Trophoblast cell (in vitro differentiated cells and primary cell): ENCODE data around the gene DDO.
A peak's percentile ranks its signal among the peaks of the same experiment; 100 is the strongest.
"Not testable (repeated sequence)": the region's sequence is repeated elsewhere in the genome, so short reads cannot be mapped to it uniquely, and the experiment has no call there.

Source experiments
- DNase-seq, 2 donors: peaks; one replicate each; pipeline ENCODE4 v3.0.0-alpha.2; 2016
- H2AFZ ChIP-seq: 2 replicates; pipeline ENCODE4 v1.6.1; 2013; ENCODE audit warnings: low read length, moderate library complexity, mild to moderate bottlenecking; ENCODE audit not compliant: insufficient read depth, poor library complexity
- H2AK5ac ChIP-seq: 2 replicates; pipeline ENCODE4 v1.6.1; 2013; ENCODE audit warnings: mild to moderate bottlenecking, low read length
- H2BK120ac ChIP-seq: 2 replicates; pipeline ENCODE4 v1.6.1; 2013; ENCODE audit warnings: low read length, mild to moderate bottlenecking, moderate library complexity; ENCODE audit not compliant: insufficient read depth, poor library complexity
- H2BK12ac ChIP-seq: 2 replicates; pipeline ENCODE4 v1.6.1; 2013; ENCODE audit warnings: mild to moderate bottlenecking, low read length, moderate library complexity
- H2BK5ac ChIP-seq: 2 replicates; pipeline ENCODE4 v1.6.1; 2013; ENCODE audit warnings: low read length, low read depth, moderate library complexity, mild to moderate bottlenecking; ENCODE audit not compliant: poor library complexity
- H3K14ac ChIP-seq: 2 replicates; pipeline ENCODE4 v1.6.1; 2013; ENCODE audit warnings: mild to moderate bottlenecking, low read length
- H3K18ac ChIP-seq: 2 replicates; pipeline ENCODE4 v1.6.1; 2013; ENCODE audit warnings: mild to moderate bottlenecking, low read length
- H3K23ac ChIP-seq: 2 replicates; pipeline ENCODE4 v1.6.1; 2013; ENCODE audit warnings: low read length
- H3K27ac ChIP-seq: 2 replicates; pipeline ENCODE4 v1.5.1; 2013; ENCODE audit warnings: low read depth, mild to moderate bottlenecking, inconsistent platforms, low read length, moderate library complexity
- H3K27me3 ChIP-seq: 2 replicates; pipeline ENCODE4 v1.6.1; 2013; ENCODE audit warnings: inconsistent platforms, mild to moderate bottlenecking, low read length, moderate library complexity; ENCODE audit not compliant: insufficient read depth
- H3K36me3 ChIP-seq, 2 experiments: 1 replicate in 1 of 2; 2 replicates in 1 of 2; pipeline ENCODE4 v1.6.1; 2013; ENCODE audit warnings: low read length in 2 of 2, mild to moderate bottlenecking in 2 of 2, moderate library complexity in 1 of 2; ENCODE audit not compliant: insufficient read depth in 2 of 2, control insufficient read depth in 1 of 2
- H3K4ac ChIP-seq: 2 replicates; pipeline ENCODE4 v1.6.1; 2013; ENCODE audit warnings: low read depth, mild to moderate bottlenecking, low read length, moderate library complexity
- H3K4me1 ChIP-seq, 2 experiments: 1 replicate in 1 of 2; 2 replicates in 1 of 2; pipeline ENCODE4 v1.6.1; 2013; ENCODE audit warnings: low read length in 2 of 2, mild to moderate bottlenecking in 2 of 2, moderate library complexity in 1 of 2; ENCODE audit not compliant: insufficient read depth in 2 of 2, control insufficient read depth in 1 of 2
- H3K4me2 ChIP-seq: 2 replicates; pipeline ENCODE4 v1.6.1; 2013; ENCODE audit warnings: inconsistent platforms, mild to moderate bottlenecking, low read length, moderate library complexity
- H3K4me3 ChIP-seq: 2 replicates; pipeline ENCODE4 v1.5.1; 2013; ENCODE audit warnings: mild to moderate bottlenecking, low read depth, low read length, inconsistent platforms
- H3K79me1 ChIP-seq: one replicate; pipeline ENCODE4 v1.6.1; 2013; ENCODE audit warnings: low read length
- H3K79me2 ChIP-seq: 2 replicates; pipeline ENCODE4 v1.6.1; 2013; ENCODE audit warnings: low read length, mild to moderate bottlenecking; ENCODE audit not compliant: control insufficient read depth, insufficient read depth, poor library complexity
- H3K9ac ChIP-seq: 2 replicates; pipeline ENCODE4 v1.6.1; 2013; ENCODE audit warnings: mild to moderate bottlenecking, low read length
- H3K9me3 ChIP-seq: 2 replicates; pipeline ENCODE4 v1.6.1; 2013; ENCODE audit warnings: low read depth, mild to moderate bottlenecking, control low read depth, inconsistent platforms, low read length; ENCODE audit not compliant: insufficient read depth
- H4K12ac ChIP-seq: 2 replicates; pipeline ENCODE4 v1.6.1; 2013; ENCODE audit warnings: low read depth, mild to moderate bottlenecking, low read length, moderate library complexity
- H4K8ac ChIP-seq: 2 replicates; pipeline ENCODE4 v1.6.1; 2013; ENCODE audit warnings: low read depth, mild to moderate bottlenecking, low read length, moderate library complexity
- H4K91ac ChIP-seq: one replicate; pipeline ENCODE4 v1.6.1; 2013; ENCODE audit warnings: low read depth, mild to moderate bottlenecking, low read length, moderate library complexity
- WGBS: extraction: QIAGEN DNeasy Blood & Tissue Kit; methylation state at CpG from one replicate; pipeline ENCODE4 v1.1.7; 2013; ENCODE audit warnings: missing lambda C conversion rate; ENCODE audit not compliant: insufficient read length, insufficient coverage; ENCODE audit errors: extremely low coverage; 5-methylcytosine and 5-hydroxymethylcytosine counted together

Gene DDO

DNA sequence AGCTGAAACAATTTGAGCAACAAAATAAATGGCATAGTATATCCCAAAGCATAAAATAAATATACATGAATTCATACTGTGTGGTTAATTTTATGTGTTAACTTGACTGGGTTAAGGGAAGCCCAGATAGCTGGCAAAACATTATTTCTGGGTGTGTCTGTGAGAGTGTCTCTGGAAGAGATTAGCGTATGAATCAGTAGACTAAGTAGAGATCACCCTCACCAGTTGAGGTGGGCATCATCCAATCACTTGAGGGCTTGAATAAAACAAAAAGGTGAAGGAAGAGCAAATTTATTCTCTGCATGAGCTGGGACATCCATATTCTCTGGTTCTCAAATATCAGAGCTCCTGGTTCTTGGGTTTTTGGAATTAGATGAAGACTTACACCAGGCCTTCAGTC, 43.1 kb upstream of the DDO start:
- Histone ChIP-seq H3K4ac (no peak overlapping the region), H4K8ac (no peak overlapping the region), H3K4me1 (peaks cover 0 to 2% of the 10 kb centered on the region in 2 experiments), H3K23ac (no peak overlapping the region), H4K91ac (no peak overlapping the region), H3K9ac (no peak overlapping the region), H3K4me3 (no peak overlapping the region), H3K14ac (no peak overlapping the region), H3K27ac (no peak overlapping the region), H3K4me2 (no peak overlapping the region), H2AFZ (no peak overlapping the region), H3K9me3 (peaks cover 4% of the 10 kb centered on the region), H2BK5ac (no peak overlapping the region), H3K79me1 (no peaks in the 10 kb centered on the region), H3K18ac (no peak overlapping the region), H2BK120ac (no peak overlapping the region), H3K79me2 (no peaks in the 10 kb centered on the region), H2BK12ac (no peak overlapping the region), H2AK5ac (no peak overlapping the region), H3K36me3 (no peaks in the 10 kb centered on the region), H4K12ac (no peak overlapping the region), H3K27me3 (no peaks in the 10 kb centered on the region)
- no CpG with 5 or more reads among the region's 1 CpG for WGBS
- no peak for DNase-seq

GRCh38 chr6:110457567-110458175, 42.3 kb upstream of the DDO start:
- DNase-seq: peak in 1 of 2 donors; percentile 45
- H2BK5ac ChIP-seq, H2AK5ac ChIP-seq, H3K9ac ChIP-seq, H3K36me3 ChIP-seq, H2BK120ac ChIP-seq, H2BK12ac ChIP-seq, H3K4ac ChIP-seq, H3K4me1 ChIP-seq, H3K79me1 ChIP-seq, H4K91ac ChIP-seq, H3K23ac ChIP-seq, H3K9me3 ChIP-seq, H3K4me2 ChIP-seq, H3K4me3 ChIP-seq, H4K12ac ChIP-seq, H3K18ac ChIP-seq, H3K27ac ChIP-seq, H3K79me2 ChIP-seq, H4K8ac ChIP-seq, H3K14ac ChIP-seq, H3K27me3 ChIP-seq, H2AFZ ChIP-seq: not testable (repeated sequence)
- WGBS: no CpG with 5 or more reads among the region's 8 CpGs

DNA sequence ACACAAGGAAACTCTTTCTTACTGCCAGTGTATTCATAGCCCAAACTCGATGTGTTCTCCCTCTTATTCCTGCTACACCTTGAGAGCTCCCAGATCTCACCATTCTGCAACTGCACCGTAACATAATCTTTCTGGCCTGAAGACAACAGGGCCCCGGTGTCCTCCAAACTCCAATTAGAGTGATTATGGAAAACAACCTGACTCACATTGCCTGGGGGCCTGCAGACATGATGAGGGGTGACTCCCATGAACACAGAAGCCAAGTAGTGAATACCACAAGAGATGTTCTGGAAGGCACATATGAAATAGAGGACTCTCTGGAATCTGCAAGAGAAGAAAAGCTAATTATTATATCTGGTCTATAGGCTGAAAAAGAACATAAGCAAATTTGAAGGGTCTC, 41.3 kb upstream of the DDO start:
- Histone ChIP-seq H3K23ac (no peak overlapping the region), H3K4ac (no peak overlapping the region), H4K91ac (no peak overlapping the region), H3K9me3 (peaks cover 4% of the 10 kb centered on the region), H3K4me1 (peaks cover 0 to 2% of the 10 kb centered on the region in 2 experiments), H2BK12ac (no peak overlapping the region), H3K14ac (no peak overlapping the region), H2BK120ac (no peak overlapping the region), H2AK5ac (no peak overlapping the region), H2BK5ac (no peak overlapping the region), H3K4me3 (no peak overlapping the region), H3K27me3 (no peaks in the 10 kb centered on the region), H2AFZ (no peak overlapping the region), H3K4me2 (no peak overlapping the region), H3K18ac (no peak overlapping the region), H3K9ac (no peak overlapping the region), H3K79me2 (no peaks in the 10 kb centered on the region), H3K27ac (no peak overlapping the region), H3K36me3 (no peaks in the 10 kb centered on the region), H4K8ac (no peak overlapping the region), H3K79me1 (no peaks in the 10 kb centered on the region), H4K12ac (no peak overlapping the region)
- WGBS: no CpG with 5 or more reads among the region's 3 CpGs
- DNase-seq: no peak

- no peak overlapping the region for H2BK120ac ChIP-seq
- H3K18ac ChIP-seq: no peak overlapping the region
- no peak overlapping the region for H3K4me3 ChIP-seq
- no peaks in the 10 kb centered on the region for H3K4me1 ChIP-seq
- no peaks in the 10 kb centered on the region for H3K79me2 ChIP-seq
- H2AFZ ChIP-seq: no peak overlapping the region
- H3K79me1 ChIP-seq: no peaks in the 10 kb centered on the region
- no peak overlapping the region for H2BK5ac ChIP-seq
- H2BK12ac ChIP-seq: no peak overlapping the region
- DNase-seq: no peak
- H3K9me3 ChIP-seq: peaks cover 1% of the 10 kb centered on the region
- H3K36me3 ChIP-seq: no peaks in the 10 kb centered on the region
- no peak overlapping the region for H3K9ac ChIP-seq
- no peak overlapping the region for H2AK5ac ChIP-seq
- H3K4me2 ChIP-seq: no peak overlapping the region
- H3K23ac ChIP-seq: no peak overlapping the region
- no peaks in the 10 kb centered on the region for H3K27me3 ChIP-seq
- H4K91ac ChIP-seq: no peak overlapping the region
- no peak overlapping the region for H3K14ac ChIP-seq
- no peak overlapping the region for H4K8ac ChIP-seq
- H4K12ac ChIP-seq: no peak overlapping the region
- WGBS: no CpG with 5 or more reads among the region's 4 CpGs
- no peak overlapping the region for H3K4ac ChIP-seq
- H3K27ac ChIP-seq: no peak overlapping the region
These were observed 34.1 kb upstream of the DDO start for GRCh38 chr6:110449541-110449895.
